ENCODE results near the gene GOPC.

DNA sequence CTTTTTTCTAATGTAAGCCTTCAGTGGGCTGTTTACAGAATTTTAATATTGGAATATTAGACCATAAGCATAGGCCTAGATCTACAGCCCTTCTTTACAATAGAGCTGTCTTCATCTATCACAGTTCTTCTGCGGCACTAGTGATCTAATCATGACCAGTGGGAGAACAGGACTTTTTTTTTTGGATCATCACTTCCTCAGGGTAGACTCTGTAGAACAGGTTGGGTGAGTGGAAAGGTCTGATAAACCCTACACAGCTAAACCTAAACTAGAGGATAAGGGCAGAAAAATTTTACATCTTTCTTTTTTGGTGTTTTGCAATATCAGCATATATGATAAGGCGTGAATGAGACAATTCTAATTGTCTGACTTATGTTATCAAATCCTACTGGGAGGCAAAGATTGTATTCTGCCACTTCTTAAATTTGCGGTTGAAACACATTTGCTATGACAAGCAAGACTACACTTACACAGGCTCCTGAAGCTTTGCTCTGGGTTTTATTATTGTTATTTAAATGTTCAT, 52.2 kb downstream of the GOPC start:
- TF ChIP-seq CSDC2 (CRISPR knock-in tag; IDR thresholded peaks at IDR 0.05) (no peak), TCF4 (CRISPR knock-in tag; IDR thresholded peaks at IDR 0.05; ENCODE audit: borderline replicate concordance) (no peak), GLIS3 (CRISPR knock-in tag; IDR thresholded peaks at IDR 0.05) (no peak), SNAI2 (CRISPR knock-in tag; IDR thresholded peaks at IDR 0.05) (no peak), ZNF565 (CRISPR knock-in tag; conservative IDR thresholded peaks at IDR 0.05; ENCODE audit: low read depth) (no peak), ESRRG (CRISPR knock-in tag; IDR thresholded peaks at IDR 0.05) (no peak), ARNTL (CRISPR knock-in tag; IDR thresholded peaks at IDR 0.05; ENCODE audit: borderline replicate concordance, low read depth) (no peak)
- TF ChIP-seq, protein P1, sequence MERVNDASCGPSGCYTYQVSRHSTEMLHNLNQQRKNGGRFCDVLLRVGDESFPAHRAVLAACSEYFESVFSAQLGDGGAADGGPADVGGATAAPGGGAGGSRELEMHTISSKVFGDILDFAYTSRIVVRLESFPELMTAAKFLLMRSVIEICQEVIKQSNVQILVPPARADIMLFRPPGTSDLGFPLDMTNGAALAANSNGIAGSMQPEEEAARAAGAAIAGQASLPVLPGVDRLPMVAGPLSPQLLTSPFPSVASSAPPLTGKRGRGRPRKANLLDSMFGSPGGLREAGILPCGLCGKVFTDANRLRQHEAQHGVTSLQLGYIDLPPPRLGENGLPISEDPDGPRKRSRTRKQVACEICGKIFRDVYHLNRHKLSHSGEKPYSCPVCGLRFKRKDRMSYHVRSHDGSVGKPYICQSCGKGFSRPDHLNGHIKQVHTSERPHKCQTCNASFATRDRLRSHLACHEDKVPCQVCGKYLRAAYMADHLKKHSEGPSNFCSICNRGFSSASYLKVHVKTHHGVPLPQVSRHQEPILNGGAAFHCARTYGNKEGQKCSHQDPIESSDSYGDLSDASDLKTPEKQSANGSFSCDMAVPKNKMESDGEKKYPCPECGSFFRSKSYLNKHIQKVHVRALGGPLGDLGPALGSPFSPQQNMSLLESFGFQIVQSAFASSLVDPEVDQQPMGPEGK (CRISPR knock-in tag; IDR thresholded peaks at IDR 0.05; ENCODE audit: borderline replicate concordance), result no peak
- TF ChIP-seq, protein P2, sequence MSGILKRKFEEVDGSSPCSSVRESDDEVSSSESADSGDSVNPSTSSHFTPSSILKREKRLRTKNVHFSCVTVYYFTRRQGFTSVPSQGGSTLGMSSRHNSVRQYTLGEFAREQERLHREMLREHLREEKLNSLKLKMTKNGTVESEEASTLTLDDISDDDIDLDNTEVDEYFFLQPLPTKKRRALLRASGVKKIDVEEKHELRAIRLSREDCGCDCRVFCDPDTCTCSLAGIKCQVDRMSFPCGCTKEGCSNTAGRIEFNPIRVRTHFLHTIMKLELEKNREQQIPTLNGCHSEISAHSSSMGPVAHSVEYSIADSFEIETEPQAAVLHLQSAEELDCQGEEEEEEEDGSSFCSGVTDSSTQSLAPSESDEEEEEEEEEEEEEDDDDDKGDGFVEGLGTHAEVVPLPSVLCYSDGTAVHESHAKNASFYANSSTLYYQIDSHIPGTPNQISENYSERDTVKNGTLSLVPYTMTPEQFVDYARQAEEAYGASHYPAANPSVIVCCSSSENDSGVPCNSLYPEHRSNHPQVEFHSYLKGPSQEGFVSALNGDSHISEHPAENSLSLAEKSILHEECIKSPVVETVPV (CRISPR knock-in tag; IDR thresholded peaks at IDR 0.05), result no peak
- TF ChIP-seq, protein P3, sequence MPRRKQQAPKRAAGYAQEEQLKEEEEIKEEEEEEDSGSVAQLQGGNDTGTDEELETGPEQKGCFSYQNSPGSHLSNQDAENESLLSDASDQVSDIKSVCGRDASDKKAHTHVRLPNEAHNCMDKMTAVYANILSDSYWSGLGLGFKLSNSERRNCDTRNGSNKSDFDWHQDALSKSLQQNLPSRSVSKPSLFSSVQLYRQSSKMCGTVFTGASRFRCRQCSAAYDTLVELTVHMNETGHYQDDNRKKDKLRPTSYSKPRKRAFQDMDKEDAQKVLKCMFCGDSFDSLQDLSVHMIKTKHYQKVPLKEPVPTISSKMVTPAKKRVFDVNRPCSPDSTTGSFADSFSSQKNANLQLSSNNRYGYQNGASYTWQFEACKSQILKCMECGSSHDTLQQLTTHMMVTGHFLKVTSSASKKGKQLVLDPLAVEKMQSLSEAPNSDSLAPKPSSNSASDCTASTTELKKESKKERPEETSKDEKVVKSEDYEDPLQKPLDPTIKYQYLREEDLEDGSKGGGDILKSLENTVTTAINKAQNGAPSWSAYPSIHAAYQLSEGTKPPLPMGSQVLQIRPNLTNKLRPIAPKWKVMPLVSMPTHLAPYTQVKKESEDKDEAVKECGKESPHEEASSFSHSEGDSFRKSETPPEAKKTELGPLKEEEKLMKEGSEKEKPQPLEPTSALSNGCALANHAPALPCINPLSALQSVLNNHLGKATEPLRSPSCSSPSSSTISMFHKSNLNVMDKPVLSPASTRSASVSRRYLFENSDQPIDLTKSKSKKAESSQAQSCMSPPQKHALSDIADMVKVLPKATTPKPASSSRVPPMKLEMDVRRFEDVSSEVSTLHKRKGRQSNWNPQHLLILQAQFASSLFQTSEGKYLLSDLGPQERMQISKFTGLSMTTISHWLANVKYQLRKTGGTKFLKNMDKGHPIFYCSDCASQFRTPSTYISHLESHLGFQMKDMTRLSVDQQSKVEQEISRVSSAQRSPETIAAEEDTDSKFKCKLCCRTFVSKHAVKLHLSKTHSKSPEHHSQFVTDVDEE (CRISPR knock-in tag; IDR thresholded peaks at IDR 0.05), result no peak
